GM12878 (cell line): ENCODE measurements around the gene CCL2. TPM values are rescaled to one million over a fixed set of nuclear protein-coding genes. Genes with fewer than 3 reads are reported as not detected.

ENCODE experiments used
- ATAC-seq: fragments of 200-7000 bp; cut with Tn5 transposase; 3 replicates; pipeline ENCODE4 v1.9.1; 2020; ENCODE audit warnings: mild to moderate bottlenecking, moderate library complexity
- BruUV-seq: library from RNA; stranded (reverse); fragments of 400-500 nt; replicated peaks from 2 replicates; lab custom pipeline; 2021; lab: Mats Ljungman, UMichigan
- CTCF ChIA-PET: fragments of 300-600 bp; sonication (Branson Sonifier 250); formaldehyde crosslinking; extraction: SDS; loops from one replicate; lab custom pipeline; 2021; ENCODE audit warnings: inconsistent platforms; lab: Yijun Ruan, JAX
- POLR2A ChIA-PET: fragments of 350-600 bp; formaldehyde crosslinking; extraction: SDS; loops from one replicate; lab custom pipeline; 2021; ENCODE audit warnings: inconsistent platforms; lab: Charles Lee
- RAD21 ChIA-PET: fragments of 300-600 bp; sonication (Branson Sonifier 250); formaldehyde crosslinking; loops from one replicate; lab custom pipeline; 2023; ENCODE audit warnings: antibody characterized with exemption; ENCODE audit not compliant: unreplicated experiment; lab: Charles Lee
- SMC1A ChIA-PET: fragments of 300-600 bp; sonication (Branson Sonifier 250); formaldehyde crosslinking; loops from one replicate; lab custom pipeline; 2023; ENCODE audit not compliant: unreplicated experiment, uncharacterized antibody; lab: Charles Lee
- DNase-seq: peaks from one replicate; pipeline ENCODE4 v3.0.0-alpha.2; 2011; ENCODE audit warnings: low read depth, low spot score
- FAIRE-seq: peaks from 3 replicates; lab custom pipeline; 2011; peaks lifted over from hg19 to GRCh38; lab: Jason Lieb, UNC
- H2AFZ ChIP-seq: 2 replicates; pipeline ENCODE4 v1.6.0; 2011; ENCODE audit warnings: low read depth, low read length, control low read depth; ENCODE audit not compliant: control insufficient read depth
- H3K27ac ChIP-seq: 2 replicates; pipeline ENCODE4 v1.5.1; 2011; ENCODE audit warnings: control low read depth; ENCODE audit not compliant: control insufficient read depth, insufficient read depth
- H3K27me3 ChIP-seq, 2 experiments: replicated peaks in 1 of 2; 2 replicates each; pipeline versions ENCODE4 v1.6.0 to v1.6.1; 2011; ENCODE audit warnings: low read length in 1 of 2; ENCODE audit not compliant: control insufficient read depth in 2 of 2, insufficient read depth in 2 of 2
- H3K36me3 ChIP-seq, 2 experiments: 2 replicates each; pipeline ENCODE4 v1.5.1; 2011; ENCODE audit warnings: low read length in 1 of 2; ENCODE audit not compliant: control insufficient read depth in 2 of 2, insufficient read depth in 2 of 2
- H3K4me1 ChIP-seq: 2 replicates; pipeline ENCODE4 v1.6.1; 2011; ENCODE audit warnings: mild to moderate bottlenecking, low read length, moderate library complexity, mixed read lengths; ENCODE audit not compliant: control insufficient read depth, insufficient read depth
- H3K4me2 ChIP-seq: 2 replicates; pipeline ENCODE4 v1.6.0; 2011; ENCODE audit warnings: control low read depth; ENCODE audit not compliant: control insufficient read depth, insufficient read depth
- H3K4me3 ChIP-seq: fragments of 200-600 bp; sonication (generic); 2 replicates; pipeline ENCODE4 v1.5.1; 2016
- H3K79me2 ChIP-seq: 2 replicates; pipeline ENCODE4 v1.6.0; 2011; ENCODE audit warnings: low read length; ENCODE audit not compliant: control insufficient read depth, insufficient read depth
- H3K9ac ChIP-seq: 2 replicates; pipeline ENCODE4 v1.8.0; 2011; ENCODE audit warnings: low read length, control low read depth, mixed read lengths; ENCODE audit not compliant: control insufficient read depth, insufficient read depth
- H3K9me3 ChIP-seq: replicated peaks from 3 replicates; pipeline ENCODE4 v1.5.1; 2011; ENCODE audit warnings: mild to moderate bottlenecking, low read length; ENCODE audit not compliant: control insufficient read depth, insufficient read depth
- H4K20me1 ChIP-seq: 2 replicates; pipeline ENCODE4 v1.6.0; 2011; ENCODE audit not compliant: control insufficient read depth, insufficient read depth
- CEBPZ ChIP-seq: fragments of 150-350 bp; IDR thresholded peaks from 2 replicates; pipeline ENCODE4 v1.6.1; 2016; ENCODE audit warnings: low read depth, low read length
- EP300 ChIP-seq, 2 experiments: fragments of 150-350 bp in 1 of 2; IDR thresholded peaks; 2 replicates each; pipeline ENCODE4 v1.6.1; 2011 to 2012; ENCODE audit warnings: low read depth in 2 of 2, low read length in 2 of 2, borderline replicate concordance in 1 of 2, improper control_type of control experiment in 1 of 2, inconsistent platforms in 1 of 2; ENCODE audit not compliant: control insufficient read depth in 1 of 2
- FOXK2 ChIP-seq: fragments of 450-650 bp; IDR thresholded peaks from 2 replicates; pipeline ENCODE4 v1.6.1; 2017; ENCODE audit warnings: mild to moderate bottlenecking, moderate library complexity
- HDAC6 ChIP-seq: fragments of 200-600 bp; sonication (generic); IDR thresholded peaks from one replicate; pipeline ENCODE4 v1.8.0; 2017; ENCODE audit warnings: antibody characterized with exemption; ENCODE audit not compliant: unreplicated experiment
- IRF4 ChIP-seq: IDR thresholded peaks from 2 replicates; pipeline ENCODE4 v1.6.1; 2011; ENCODE audit warnings: low read depth, low read length
- KLF5 ChIP-seq: fragments of 450-650 bp; IDR thresholded peaks from 2 replicates; pipeline ENCODE4 v1.6.1; 2014; ENCODE audit warnings: mild to moderate bottlenecking; ENCODE audit not compliant: partially characterized antibody
- MTA2 ChIP-seq: fragments of 450-650 bp; IDR thresholded peaks from 2 replicates; pipeline ENCODE4 v1.6.1; 2016; ENCODE audit warnings: low read depth, mild to moderate bottlenecking, moderate library complexity
- NFYB ChIP-seq: IDR thresholded peaks from 2 replicates; pipeline ENCODE4 v1.6.1; 2011; ENCODE audit warnings: low read depth, mild to moderate bottlenecking, low read length, improper control_type of control experiment, moderate library complexity; ENCODE audit not compliant: insufficient read depth
- NKRF ChIP-seq: fragments of 450-650 bp; conservative IDR thresholded peaks from 2 replicates; pipeline ENCODE4 v1.6.1; 2017; ENCODE audit warnings: mild to moderate bottlenecking, moderate library complexity
- NR2C2 ChIP-seq: IDR thresholded peaks from 2 replicates; pipeline ENCODE4 v1.6.1; 2011; ENCODE audit warnings: borderline replicate concordance, low read depth; ENCODE audit not compliant: control insufficient read depth, insufficient read length
- PML ChIP-seq: IDR thresholded peaks from 2 replicates; pipeline ENCODE4 v1.6.1; 2012; ENCODE audit warnings: low read length, inconsistent platforms
- RELA ChIP-seq: fragments of 450-650 bp; IDR thresholded peaks from 2 replicates; pipeline ENCODE4 v1.8.0; 2014; ENCODE audit warnings: borderline replicate concordance; ENCODE audit not compliant: partially characterized antibody
- SUPT20H ChIP-seq: IDR thresholded peaks from 2 replicates; pipeline ENCODE4 v1.6.1; 2011; ENCODE audit warnings: low read depth, mild to moderate bottlenecking, low read length, moderate library complexity, borderline replicate concordance; ENCODE audit not compliant: control insufficient read depth
- ZSCAN29 ChIP-seq: fragments of 450-650 bp; IDR thresholded peaks from 2 replicates; pipeline ENCODE4 v1.6.1; 2017; ENCODE audit warnings: mild to moderate bottlenecking, moderate library complexity
- WGBS: methylation state at CpG from one replicate; pipeline ENCODE4 v1.1.6; 2016; ENCODE audit warnings: low lambda C conversion rate; ENCODE audit not compliant: insufficient replicate concordance, insufficient coverage; ENCODE audit errors: missing lambda C conversion rate; 5-methylcytosine and 5-hydroxymethylcytosine counted together
- in situ Hi-C: fragments of 300-500 bp; cut with MboI; formaldehyde crosslinking; loops from 9 replicates; pipeline ENCODE4 v1.14.3; 2018; ENCODE audit warnings: mixed read lengths
- intact Hi-C: fragments of 100-400 bp; cut with micrococcal nuclease; formaldehyde crosslinking; loops from one replicate; pipeline ENCODE4 v1.14.2; 2022; ENCODE audit not compliant: unreplicated experiment
- polyA plus RNA-seq, 11 experiments: library from polyadenylated mRNA; depleted of rRNA in 4 of 11; unstranded in 6 of 11; stranded (reverse) in 5 of 11; fragments of >200 nt; fragmentation: Nextera tagmentation in 4 of 11; fragmentation: Illumina TruSeq in 1 of 11; extraction: Ambion mirVana in 4 of 11; extraction: Trizol in 1 of 11; gene quantifications; 1 replicate in 1 of 11; 2 replicates in 10 of 11; pipeline versions ENCODE4 v1.2.1 to v1.2.3, GENCODE V29; 2011 to 2016; ENCODE audit warnings: inconsistent platforms in 2 of 11, missing spikeins in 2 of 11, low read depth in 1 of 11
- total RNA-seq, 4 experiments: library from RNA; depleted of rRNA in 3 of 4; stranded (reverse); fragments of >200 nt in 3 of 4; fragmentation: Illumina TruSeq in 1 of 4; extraction: Trizol in 1 of 4; gene quantifications; 2 replicates each; pipeline versions ENCODE4 v1.2.1 to v1.2.3, GENCODE V29; 2013 to 2021
- TF ChIP-seq, protein P1 (sequence below): fragments of 450-650 bp; IDR thresholded peaks from 2 replicates; pipeline ENCODE4 v1.6.1; 2017; ENCODE audit warnings: mild to moderate bottlenecking, moderate library complexity

Gene CCL2
- total and polyA plus RNA-seq, 10 of the 15 experiments (the other 5 are each of a cell fraction or from before 2014, with no cell fraction given), result 0.16 to 0.18 TPM; not detected in 8

- no peak overlapping the region for H3K4me3 ChIP-seq
- H2AFZ ChIP-seq, result no peak overlapping the region
- no peaks in the 10 kb centered on the region for H3K4me1 ChIP-seq
- no peak overlapping the region for H3K4me2 ChIP-seq
- in situ Hi-C loops (loop anchor here (25.0 kb wide), 1 partner anchor 905 kb away; the partner anchor contains the start of genes FNDC8 and RAD51D), intact Hi-C loops (no loop called here)
- 18% methylated on average over 2 of the region's 2 CpGs for WGBS
- H3K79me2 ChIP-seq, result no peaks in the 10 kb centered on the region
- FAIRE-seq (no peak), ATAC-seq (no peak), DNase-seq (no peak)
- H3K27me3 ChIP-seq, result no peaks in the 10 kb centered on the region
- ChIA-PET CTCF (no interaction called here), RAD21 (no interaction called here), SMC1A (interaction anchor here (0.6 kb wide), 1 partner anchor 124 kb away, joined by 3 read pairs; no protein-coding TSS in a partner anchor), POLR2A (no interaction called here)
- peaks cover 2% of the 10 kb centered on the region; the same call in 2 of the 3 replicates for H3K9me3 ChIP-seq
- no peaks in the 10 kb centered on the region for H3K36me3 ChIP-seq
- no peak overlapping the region for H3K9ac ChIP-seq
- H3K27ac ChIP-seq, result no peak overlapping the region
- no peak for TF ChIP-seq NKRF
- no peak for TF ChIP-seq HDAC6
- TF ChIP-seq KLF5, result no peak
- no peak for TF ChIP-seq RELA
- TF ChIP-seq SUPT20H, result no peak
- no peak for TF ChIP-seq MTA2
- TF ChIP-seq ZSCAN29, result no peak
- TF ChIP-seq, protein P1, sequence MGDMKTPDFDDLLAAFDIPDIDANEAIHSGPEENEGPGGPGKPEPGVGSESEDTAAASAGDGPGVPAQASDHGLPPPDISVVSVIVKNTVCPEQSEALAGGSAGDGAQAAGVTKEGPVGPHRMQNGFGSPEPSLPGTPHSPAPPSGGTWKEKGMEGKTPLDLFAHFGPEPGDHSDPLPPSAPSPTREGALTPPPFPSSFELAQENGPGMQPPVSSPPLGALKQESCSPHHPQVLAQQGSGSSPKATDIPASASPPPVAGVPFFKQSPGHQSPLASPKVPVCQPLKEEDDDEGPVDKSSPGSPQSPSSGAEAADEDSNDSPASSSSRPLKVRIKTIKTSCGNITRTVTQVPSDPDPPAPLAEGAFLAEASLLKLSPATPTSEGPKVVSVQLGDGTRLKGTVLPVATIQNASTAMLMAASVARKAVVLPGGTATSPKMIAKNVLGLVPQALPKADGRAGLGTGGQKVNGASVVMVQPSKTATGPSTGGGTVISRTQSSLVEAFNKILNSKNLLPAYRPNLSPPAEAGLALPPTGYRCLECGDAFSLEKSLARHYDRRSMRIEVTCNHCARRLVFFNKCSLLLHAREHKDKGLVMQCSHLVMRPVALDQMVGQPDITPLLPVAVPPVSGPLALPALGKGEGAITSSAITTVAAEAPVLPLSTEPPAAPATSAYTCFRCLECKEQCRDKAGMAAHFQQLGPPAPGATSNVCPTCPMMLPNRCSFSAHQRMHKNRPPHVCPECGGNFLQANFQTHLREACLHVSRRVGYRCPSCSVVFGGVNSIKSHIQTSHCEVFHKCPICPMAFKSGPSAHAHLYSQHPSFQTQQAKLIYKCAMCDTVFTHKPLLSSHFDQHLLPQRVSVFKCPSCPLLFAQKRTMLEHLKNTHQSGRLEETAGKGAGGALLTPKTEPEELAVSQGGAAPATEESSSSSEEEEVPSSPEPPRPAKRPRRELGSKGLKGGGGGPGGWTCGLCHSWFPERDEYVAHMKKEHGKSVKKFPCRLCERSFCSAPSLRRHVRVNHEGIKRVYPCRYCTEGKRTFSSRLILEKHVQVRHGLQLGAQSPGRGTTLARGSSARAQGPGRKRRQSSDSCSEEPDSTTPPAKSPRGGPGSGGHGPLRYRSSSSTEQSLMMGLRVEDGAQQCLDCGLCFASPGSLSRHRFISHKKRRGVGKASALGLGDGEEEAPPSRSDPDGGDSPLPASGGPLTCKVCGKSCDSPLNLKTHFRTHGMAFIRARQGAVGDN, result no peak
- no peak for TF ChIP-seq CEBPZ
- TF ChIP-seq PML, result no peak
- no peak for TF ChIP-seq EP300 (IDR thresholded peaks at IDR 0.05; ENCODE audit: borderline replicate concordance in 1 of 2, control insufficient read depth in 1 of 2, low read depth in 2 of 2, low read length in 2 of 2)
- TF ChIP-seq NFYB, result no peak
- no peak for TF ChIP-seq IRF4
- no peak for TF ChIP-seq NR2C2
- TF ChIP-seq FOXK2, result no peak
- no peaks in the 10 kb centered on the region for H4K20me1 ChIP-seq
- BruUV-seq, result no TSS peak
These were observed 47.5 kb upstream of the CCL2 start for GRCh38 chr17:34207572-34207971.
